ENCODE data around the gene SMIM13. TPM values are rescaled to one million over a fixed set of nuclear protein-coding genes. Genes with fewer than 3 reads are reported as not detected.

SMIM13 gene
- total and polyA plus RNA-seq, 4 donors, result 2.9 to 14.7 (median 5.7) TPM

- Histone ChIP-seq H3K9ac (ENCODE audit: insufficient read depth in 1 of 2, low read length in 2 of 2) (no peak overlapping the region), H3K9me3 (ENCODE audit: control insufficient read depth in 4 of 4, insufficient read depth in 3 of 4, low read length in 3 of 4) (no peaks in the 10 kb centered on the region), H3K4me3 (no peak overlapping the region), H3K27me3 (ENCODE audit: control insufficient read depth in 3 of 3, insufficient read depth in 3 of 3, low read length in 2 of 3) (no peaks in the 10 kb centered on the region), H3K36me3 (ENCODE audit: control insufficient read depth in 4 of 4, insufficient read depth in 4 of 4, low read length in 4 of 4) (peaks cover 4 to 6% (median 5%) of the 10 kb centered on the region in 4 donors), H3K27ac (ENCODE audit: low read depth in 1 of 2, low read length in 1 of 2) (no peak overlapping the region), H3K4me1 (ENCODE audit: control insufficient read depth in 5 of 5, insufficient read depth in 5 of 5, low read length in 5 of 5) (no peaks in the 10 kb centered on the region)
- 85 to 90% methylated on average over 3 of the region's 3 CpGs for WGBS, 2 donors
- ATAC-seq (ENCODE audit: insufficient read depth, low FRiP score) (no peak), DNase-seq (no peak)
- no peak for TF ChIP-seq CTCF (IDR thresholded peaks at IDR 0.05; ENCODE audit: control extremely low read depth, extremely low read depth)
These were observed 46.4 kb downstream of the SMIM13 start for GRCh38 chr6:11140056-11140455.

GRCh38 chr6:11141295-11141694 is 47.7 kb downstream of the SMIM13 start:
- TF ChIP-seq CTCF (IDR thresholded peaks at IDR 0.05; ENCODE audit: control extremely low read depth, extremely low read depth), result no peak
- ATAC-seq (ENCODE audit: insufficient read depth, low FRiP score), result no peak
- H3K4me1 ChIP-seq (ENCODE audit: control insufficient read depth in 5 of 5, insufficient read depth in 5 of 5, low read length in 5 of 5), result no peaks in the 10 kb centered on the region
- WGBS, 2 donors, result 83 to 89% methylated on average over 3 of the region's 3 CpGs
- H3K36me3 ChIP-seq (ENCODE audit: control insufficient read depth in 4 of 4, insufficient read depth in 4 of 4, low read length in 4 of 4), result no peaks in the 10 kb centered on the region
- DNase-seq, result no peak
- H3K9me3 ChIP-seq (ENCODE audit: control insufficient read depth in 4 of 4, insufficient read depth in 3 of 4, low read length in 3 of 4), result no peaks in the 10 kb centered on the region
- H3K27ac ChIP-seq (ENCODE audit: low read depth in 1 of 2, low read length in 1 of 2), result no peak overlapping the region
- H3K9ac ChIP-seq (ENCODE audit: insufficient read depth in 1 of 2, low read length in 2 of 2), result no peak overlapping the region
- no peak overlapping the region for H3K4me3 ChIP-seq
- H3K27me3 ChIP-seq (ENCODE audit: control insufficient read depth in 3 of 3, insufficient read depth in 3 of 3, low read length in 2 of 3), result no peaks in the 10 kb centered on the region

GRCh38 chr6:11142296-11143027 is 48.8 kb downstream of the SMIM13 start:
- ATAC-seq (ENCODE audit: insufficient read depth, low FRiP score) (no peak), DNase-seq (no peak)
- Histone ChIP-seq H3K9ac (ENCODE audit: insufficient read depth in 1 of 2, low read length in 2 of 2) (no peak overlapping the region), H3K27me3 (ENCODE audit: control insufficient read depth in 3 of 3, insufficient read depth in 3 of 3, low read length in 2 of 3) (no peaks in the 10 kb centered on the region), H3K4me1 (ENCODE audit: control insufficient read depth in 5 of 5, insufficient read depth in 5 of 5, low read length in 5 of 5) (no peaks in the 10 kb centered on the region), H3K9me3 (ENCODE audit: control insufficient read depth in 4 of 4, insufficient read depth in 3 of 4, low read length in 3 of 4) (no peaks in the 10 kb centered on the region), H3K27ac (ENCODE audit: low read depth in 1 of 2, low read length in 1 of 2) (no peak overlapping the region), H3K4me3 (no peak overlapping the region), H3K36me3 (ENCODE audit: control insufficient read depth in 4 of 4, insufficient read depth in 4 of 4, low read length in 4 of 4) (no peaks in the 10 kb centered on the region)
- no peak for TF ChIP-seq CTCF (IDR thresholded peaks at IDR 0.05; ENCODE audit: control extremely low read depth, extremely low read depth)
- 96 to 97% methylated on average over 8 of the region's 8 CpGs for WGBS, 2 donors

Data from lung (tissue), 12 donors.